ENCODE measurements around the gene MICAL2. TPM values are rescaled to one million over a fixed set of nuclear protein-coding genes. Genes with fewer than 3 reads are reported as not detected.

The MICAL2 gene
- total and polyA plus RNA-seq, 2 donors (not counting 1 experiment from before 2014, with no cell fraction given) = 0.32 to 0.40 TPM

- Histone ChIP-seq H3K4me2 (replicated peaks; ENCODE audit: low read depth, low read length, poor library complexity, severe bottlenecking) (no peak overlapping the region), H3K27me3 (replicated peaks in 1 of 4; ENCODE audit: control extremely low read depth in 1 of 4, control insufficient read depth in 3 of 4, insufficient read depth in 4 of 4, low read length in 3 of 4) (no peaks in the 10 kb centered on the region), H3K4me3 (ENCODE audit: control extremely low read depth in 1 of 5, extremely low read depth in 1 of 5, insufficient read depth in 1 of 5, low read depth in 2 of 5, low read length in 4 of 5) (no peak overlapping the region), H3K79me2 (ENCODE audit: control insufficient read depth, insufficient read depth, low read length) (no peaks in the 10 kb centered on the region), H3K9me3 (ENCODE audit: control extremely low read depth in 1 of 3, control insufficient read depth in 2 of 3, insufficient read depth in 1 of 3, low read length in 2 of 3) (peaks cover 0 to 3% (median under 1%) of the 10 kb centered on the region in 3 donors), H3K4me1 (ENCODE audit: control insufficient read depth in 2 of 2, insufficient read depth in 2 of 2, low read length in 2 of 2) (no peaks in the 10 kb centered on the region), H4K20me1 (ENCODE audit: control insufficient read depth, insufficient read depth, low read length, poor library complexity, severe bottlenecking) (no peaks in the 10 kb centered on the region), H2AFZ (ENCODE audit: insufficient read depth, low read depth, low read length, poor library complexity, severe bottlenecking) (no peak overlapping the region), H3K36me3 (replicated peaks in 1 of 2; ENCODE audit: control extremely low read depth in 1 of 2, control insufficient read depth in 1 of 2, extremely low read depth in 1 of 2, insufficient read depth in 2 of 2, low read length in 1 of 2) (no peaks in the 10 kb centered on the region), H3K27ac (ENCODE audit: low read length in 2 of 2) (no peak overlapping the region), H3K9ac (ENCODE audit: low read length) (no peak overlapping the region)
- intact Hi-C loops (cut with micrococcal nuclease) = no loop called here
- Mint-ChIP-seq H3K4me3 (no peak overlapping the region), H3K27me3 (peaks cover 6% of the 10 kb centered on the region), H3K9me3 (ENCODE audit: insufficient read depth) (peaks cover 6% of the 10 kb centered on the region), H3K4me1 (no peaks in the 10 kb centered on the region), H3K27ac (no peak overlapping the region)
- DNase-seq = no peak
- WGBS (ENCODE audit: insufficient coverage) = no CpG with 5 or more reads among the region's 4 CpGs
- ChIA-PET CTCF (no interaction called here), POLR2A (no interaction called here)
- TF ChIP-seq, protein P1, sequence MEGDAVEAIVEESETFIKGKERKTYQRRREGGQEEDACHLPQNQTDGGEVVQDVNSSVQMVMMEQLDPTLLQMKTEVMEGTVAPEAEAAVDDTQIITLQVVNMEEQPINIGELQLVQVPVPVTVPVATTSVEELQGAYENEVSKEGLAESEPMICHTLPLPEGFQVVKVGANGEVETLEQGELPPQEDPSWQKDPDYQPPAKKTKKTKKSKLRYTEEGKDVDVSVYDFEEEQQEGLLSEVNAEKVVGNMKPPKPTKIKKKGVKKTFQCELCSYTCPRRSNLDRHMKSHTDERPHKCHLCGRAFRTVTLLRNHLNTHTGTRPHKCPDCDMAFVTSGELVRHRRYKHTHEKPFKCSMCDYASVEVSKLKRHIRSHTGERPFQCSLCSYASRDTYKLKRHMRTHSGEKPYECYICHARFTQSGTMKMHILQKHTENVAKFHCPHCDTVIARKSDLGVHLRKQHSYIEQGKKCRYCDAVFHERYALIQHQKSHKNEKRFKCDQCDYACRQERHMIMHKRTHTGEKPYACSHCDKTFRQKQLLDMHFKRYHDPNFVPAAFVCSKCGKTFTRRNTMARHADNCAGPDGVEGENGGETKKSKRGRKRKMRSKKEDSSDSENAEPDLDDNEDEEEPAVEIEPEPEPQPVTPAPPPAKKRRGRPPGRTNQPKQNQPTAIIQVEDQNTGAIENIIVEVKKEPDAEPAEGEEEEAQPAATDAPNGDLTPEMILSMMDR (IDR thresholded peaks at IDR 0.05) = no peak
- no peak for TF ChIP-seq EZH2 (IDR thresholded peaks at IDR 0.05; ENCODE audit: borderline replicate concordance, insufficient read depth, low read depth, low read length, poor library complexity, severe bottlenecking)
- ATAC-seq (ENCODE audit: low read depth) = no peak
These were observed 201.7 kb downstream of the MICAL2 start for GRCh38 chr11:12312132-12312531.

Small RNA genes lying within 50 kb of the gene (small RNA-seq; reads per million reads assigned to genes)
- gene MIR6124 (ENCODE audit: insufficient read length, low read depth, low replicate concordance) = not detected

Other genes with a start within 250 kb of the MICAL2 start
- not detected in 2 replicates for gene DKK3, start 102.0 kb upstream of the MICAL2 start, total RNA-seq
- 0.33 TPM in 1 of 2 replicates, not detected in the other for gene DKK3, start 102.0 kb upstream of the MICAL2 start, polyA plus RNA-seq

All from B cell (primary cell).